ENCODE results near the gene WDR31. TPM values are rescaled to one million over a fixed set of nuclear protein-coding genes. Genes with fewer than 3 reads are reported as not detected.
A peak's percentile ranks its signal among the peaks of the same experiment; 100 is the strongest.
"Not testable (repeated sequence)": the region's sequence is repeated elsewhere in the genome, so short reads cannot be mapped to it uniquely, and the experiment has no call there.

The WDR31 gene
- total RNA-seq, 1 donor from 2014 or later = 2.4 TPM

GRCh38 chr9:113299800-113300292, 40.2 kb downstream of the WDR31 start:
- peak; percentile 11 to 16 for DNase-seq (ENCODE audit: low spot score in 2 of 2)
- no peak for FAIRE-seq

GRCh38 chr9:113298924-113299770, 40.9 kb downstream of the WDR31 start:
- no peak for FAIRE-seq

GRCh38 chr9:113298311-113298710, 41.8 kb downstream of the WDR31 start:
- no peak for DNase-seq (ENCODE audit: low spot score in 2 of 2)
- FAIRE-seq = no peak

More at GRCh38 chr9:113298924-113299770, 40.9 kb downstream of the WDR31 start:
- DNase-seq (ENCODE audit: low spot score in 2 of 2) = no peak

- DNase-seq (ENCODE audit: low spot score in 2 of 2) (no peak), FAIRE-seq (no peak)
Measured at GRCh38 chr9:113296796-113297558, 43.1 kb downstream of the WDR31 start.

- DNase-seq (ENCODE audit: low spot score in 2 of 2); FAIRE-seq: not testable (repeated sequence)
Measured at GRCh38 chr9:113296247-113296646, 43.8 kb downstream of the WDR31 start.

GRCh38 chr9:113293285-113293878, 46.7 kb downstream of the WDR31 start:
- no peak for FAIRE-seq
- no peak for DNase-seq (ENCODE audit: low spot score in 2 of 2)

GRCh38 chr9:113290052-113290607, 49.9 kb downstream of the WDR31 start:
- FAIRE-seq (no peak), DNase-seq (ENCODE audit: low spot score in 2 of 2) (no peak)

- DNase-seq (ENCODE audit: low spot score in 2 of 2) = no peak
- FAIRE-seq = no peak
Measured at GRCh38 chr9:113289091-113289490, 51.0 kb downstream of the WDR31 start.

GRCh38 chr9:113281356-113281755, 58.7 kb downstream of the WDR31 start:
- DNase-seq (ENCODE audit: low spot score in 2 of 2) (no peak), FAIRE-seq (no peak)

GRCh38 chr9:113278840-113279239, 61.2 kb downstream of the WDR31 start:
- DNase-seq (ENCODE audit: low spot score in 2 of 2) = no peak
- FAIRE-seq = no peak

- FAIRE-seq (peak; percentile 64), DNase-seq (ENCODE audit: low spot score in 2 of 2) (peak; percentile 81 to 91)
Measured at GRCh38 chr9:113275157-113276131, 64.6 kb downstream of the WDR31 start, which contains the start of the genes CDC26 and PRPF4. TSS of gene CDC26 (minus strand) at chr9:113275572. CDS start at chr9:113272507, 3,065 bp downstream. TSS of gene PRPF4 (plus strand) at chr9:113275658. CDS start at chr9:113275744, 86 bp downstream.

GRCh38 chr9:113274474-113275156, 65.5 kb downstream of the WDR31 start:
- DNase-seq (ENCODE audit: low spot score in 2 of 2) (peak; percentile 17 to 37), FAIRE-seq (no peak)

- DNase-seq (ENCODE audit: low spot score in 2 of 2) (no peak), FAIRE-seq (no peak)
Measured at GRCh38 chr9:113269871-113270270, 70.2 kb downstream of the WDR31 start.

GRCh38 chr9:113269355-113269754, 70.7 kb downstream of the WDR31 start:
- FAIRE-seq = no peak
- no peak for DNase-seq (ENCODE audit: low spot score in 2 of 2)

GRCh38 chr9:113267911-113268566, 72.0 kb downstream of the WDR31 start:
- FAIRE-seq = no peak
- DNase-seq (ENCODE audit: low spot score in 2 of 2) = no peak

GRCh38 chr9:113266174-113266573, 73.9 kb downstream of the WDR31 start:
- FAIRE-seq = no peak
- DNase-seq (ENCODE audit: low spot score in 2 of 2) = no peak
